Amniotic stem cell (primary cell): ENCODE results near the gene NPAS2.

ENCODE experiments used
- DNase-seq: peaks from one replicate; lab custom pipeline; 2025; lab: John Stamatoyannopoulos, UW

The NPAS2 gene

DNA sequence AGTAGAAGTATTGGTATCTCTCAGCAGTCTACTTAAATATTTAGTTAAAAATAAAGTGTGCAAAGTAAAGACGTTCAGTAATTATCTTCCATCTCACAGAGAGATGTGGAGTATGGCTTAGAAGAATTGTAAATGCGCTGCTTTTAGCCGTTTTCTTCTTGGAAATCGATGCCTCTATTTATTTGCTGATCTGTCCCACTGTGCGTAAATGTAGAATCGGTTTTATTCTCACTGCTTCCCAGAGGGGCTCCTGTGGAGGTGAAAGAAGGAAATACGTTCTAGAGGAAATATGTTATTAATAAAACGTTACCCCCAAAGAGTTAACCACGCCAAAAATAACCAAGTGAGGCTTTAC, 1.9 kb downstream of the NPAS2 start:
- no peak for DNase-seq

DNA sequence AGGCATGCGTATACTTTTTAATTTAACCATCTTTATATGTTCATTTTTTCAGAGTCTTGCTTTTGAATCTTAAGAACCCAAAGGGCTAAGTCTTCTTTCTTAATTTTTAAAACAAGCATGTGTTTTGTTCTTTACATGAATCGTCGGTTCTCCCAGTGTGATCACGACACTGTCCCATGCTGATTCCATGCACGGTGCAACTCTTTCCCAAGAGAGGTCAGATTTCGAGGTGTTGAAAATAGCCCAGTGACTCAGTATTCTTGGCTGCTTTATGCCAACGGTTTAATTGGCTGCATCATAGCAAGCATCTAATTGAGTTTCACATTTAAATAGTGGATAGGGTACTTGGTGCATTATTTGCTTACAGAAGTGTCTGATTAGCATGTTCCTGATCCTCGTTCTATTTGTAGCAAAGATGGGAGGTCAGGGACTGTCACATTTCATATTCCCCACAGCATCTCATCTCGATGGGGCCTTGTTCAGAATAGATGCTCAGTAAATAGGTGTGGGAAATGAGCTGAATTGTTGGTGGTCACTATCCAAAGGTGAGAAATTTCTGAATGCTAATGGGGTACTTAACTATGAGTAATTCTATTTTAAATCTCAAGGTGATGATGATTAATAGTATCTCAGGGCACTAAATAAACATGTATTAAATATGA, 2.8 kb downstream of the NPAS2 start:
- no peak for DNase-seq

DNA sequence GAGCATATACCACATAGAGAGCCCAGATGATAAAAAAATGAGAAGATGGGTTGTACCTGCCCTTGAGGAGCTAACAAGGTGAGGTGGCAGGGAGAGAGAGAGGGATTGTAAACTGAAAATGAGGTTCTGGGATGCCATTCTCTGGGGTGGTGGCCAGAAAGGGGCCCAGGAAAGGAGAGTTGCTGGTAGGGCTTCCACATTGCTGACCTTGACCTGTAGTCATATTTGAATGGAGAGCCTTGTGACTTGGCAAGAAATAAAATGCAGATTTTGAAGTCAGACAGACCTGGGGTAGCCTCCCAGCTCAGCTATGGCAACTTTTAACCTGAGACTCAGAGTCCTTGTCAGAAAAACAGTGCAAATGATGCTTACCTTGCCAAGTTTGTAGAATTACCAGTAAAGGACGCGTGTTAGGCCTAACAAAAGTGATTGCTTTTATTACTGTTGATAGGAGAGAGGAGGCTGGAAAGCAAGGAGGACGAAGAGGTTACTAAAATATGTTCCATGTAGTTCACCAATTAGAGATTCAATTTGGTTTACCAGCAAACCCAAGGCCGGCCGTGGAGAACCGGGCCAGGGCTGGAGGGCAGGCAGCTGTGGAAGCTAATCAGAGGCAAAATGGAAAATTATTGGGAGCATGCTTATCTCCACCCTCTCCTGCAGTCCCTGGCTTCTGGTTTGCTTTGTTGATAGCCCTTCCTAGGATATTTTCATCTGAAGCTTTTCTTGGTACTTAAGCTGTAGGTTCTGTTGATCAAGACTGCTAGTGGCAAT, 3.9 kb downstream of the NPAS2 start:
- DNase-seq: no peak

DNA sequence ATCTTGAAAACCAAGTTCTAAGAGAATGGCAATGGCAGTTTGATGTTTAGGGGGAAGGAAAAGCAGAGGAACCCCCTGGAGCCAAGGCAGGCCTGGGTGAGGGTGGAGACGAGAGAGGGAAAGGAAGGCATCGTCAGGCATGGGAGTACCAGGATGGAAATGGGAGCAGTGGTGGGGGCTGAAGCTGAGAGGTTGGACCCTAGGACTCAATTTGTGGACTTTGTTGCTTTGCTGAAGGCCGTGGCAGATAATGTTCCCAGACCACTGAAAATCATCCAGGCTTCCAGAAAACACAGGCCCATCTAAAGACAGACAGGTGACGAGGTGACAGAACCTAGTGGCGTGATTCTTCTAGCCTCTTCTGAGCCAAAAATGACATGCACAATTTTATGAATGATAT, 4.9 kb downstream of the NPAS2 start:
- no peak for DNase-seq

DNA sequence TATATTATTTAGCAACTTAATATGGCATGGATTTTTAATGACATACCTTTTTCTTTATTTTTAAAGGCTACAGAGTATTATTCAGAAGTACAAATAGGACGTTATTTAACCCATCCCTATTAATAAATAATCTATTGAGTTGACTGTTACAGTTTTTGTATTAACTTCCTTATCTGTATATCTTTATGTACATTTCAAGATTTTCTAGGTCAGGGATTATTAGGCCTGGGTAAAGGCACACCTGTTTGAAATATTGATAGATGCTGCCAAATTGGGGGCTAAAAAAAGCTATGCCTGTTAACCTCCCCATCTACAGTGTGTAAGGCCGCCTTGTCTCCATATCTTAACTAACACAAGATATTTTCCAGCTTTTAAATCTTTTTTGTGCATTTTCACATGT, 6.6 kb downstream of the NPAS2 start:
- DNase-seq: no peak

DNA sequence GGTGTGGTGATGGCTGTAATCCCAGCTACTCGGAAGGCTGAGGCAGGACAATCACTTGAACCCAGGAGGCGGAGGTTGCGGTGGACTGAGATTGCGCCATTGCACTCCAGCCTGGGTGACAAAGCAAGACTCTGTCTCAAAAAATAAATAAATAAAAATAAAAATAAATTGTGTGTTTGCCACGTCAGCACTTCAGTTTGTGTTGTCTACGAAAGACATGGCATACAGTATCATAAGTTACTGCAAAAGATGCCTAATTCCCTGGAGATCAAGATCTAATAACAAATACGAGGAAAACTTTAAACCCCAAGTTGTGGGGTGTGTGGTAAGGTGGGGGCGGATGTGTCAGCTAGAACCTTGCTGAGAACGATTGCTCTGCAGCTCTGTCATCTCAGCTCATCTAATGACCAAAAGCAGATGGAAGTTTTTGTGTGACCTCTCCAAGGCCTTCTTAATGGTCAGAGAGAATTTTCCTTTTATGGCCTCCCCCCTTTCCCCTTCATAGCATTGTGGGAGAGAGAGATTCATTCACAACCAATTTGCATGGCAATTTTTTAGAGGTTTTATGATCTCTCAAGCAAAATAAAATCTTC, 11.3 kb downstream of the NPAS2 start:
- no peak for DNase-seq

DNA sequence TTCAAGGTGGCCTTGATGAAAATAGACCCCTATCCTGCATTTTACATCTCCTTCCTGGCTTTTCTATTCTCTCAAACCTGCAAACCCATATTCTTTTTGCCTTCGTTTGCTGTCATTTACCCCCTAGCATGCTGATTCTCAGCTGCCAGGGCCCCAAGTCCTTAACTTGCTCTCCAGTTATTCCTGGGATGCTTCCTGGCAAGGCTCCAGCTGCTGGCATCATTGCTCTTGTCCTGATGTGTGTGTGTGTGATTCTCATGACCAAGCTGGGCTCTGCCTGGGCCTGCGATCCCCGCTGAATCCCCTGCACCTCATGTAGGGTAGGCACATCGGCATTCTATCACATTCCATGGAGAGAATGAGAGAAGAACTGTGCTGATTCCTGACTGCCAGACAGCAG, 11.9 kb downstream of the NPAS2 start:
- no peak for DNase-seq

DNA sequence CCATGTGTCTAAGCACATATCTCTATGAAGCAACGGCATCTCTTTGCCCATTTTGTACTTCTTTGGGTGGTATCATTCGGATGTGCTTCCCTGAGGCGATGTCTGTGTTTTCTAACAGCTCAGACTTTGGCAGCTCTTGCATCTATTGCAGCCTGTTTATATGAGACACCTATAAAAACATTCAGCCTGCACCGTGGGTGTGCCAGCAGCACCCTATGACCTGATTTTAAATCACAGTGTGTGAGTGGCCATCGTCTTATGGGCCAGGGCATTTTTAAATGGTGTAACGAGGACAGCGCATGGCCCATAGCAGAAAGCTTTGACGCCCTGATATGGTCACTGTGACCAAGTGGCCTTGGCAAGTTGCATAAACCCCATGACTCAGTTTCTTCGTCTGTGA, 12.9 kb downstream of the NPAS2 start:
- no peak for DNase-seq

DNA sequence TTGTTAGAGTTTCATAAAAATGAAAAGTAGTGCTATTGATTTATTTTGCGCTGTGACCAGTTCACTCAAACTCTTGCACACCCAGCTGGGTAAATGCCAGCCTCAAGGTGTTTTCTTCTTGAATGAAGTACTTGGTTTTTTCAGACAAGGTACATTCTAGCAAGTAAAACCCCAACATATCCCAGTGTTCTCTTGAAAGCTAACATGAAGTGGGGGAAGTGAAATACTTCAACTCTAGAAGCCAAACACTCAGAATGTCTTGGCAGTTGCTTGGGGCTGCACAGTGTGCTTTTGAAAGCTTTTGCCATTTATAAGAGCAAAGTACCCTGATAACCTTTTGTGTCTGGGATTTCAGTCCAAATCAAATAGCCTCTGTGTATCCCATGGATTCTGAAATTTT, 13.4 kb downstream of the NPAS2 start:
- no peak for DNase-seq

DNA sequence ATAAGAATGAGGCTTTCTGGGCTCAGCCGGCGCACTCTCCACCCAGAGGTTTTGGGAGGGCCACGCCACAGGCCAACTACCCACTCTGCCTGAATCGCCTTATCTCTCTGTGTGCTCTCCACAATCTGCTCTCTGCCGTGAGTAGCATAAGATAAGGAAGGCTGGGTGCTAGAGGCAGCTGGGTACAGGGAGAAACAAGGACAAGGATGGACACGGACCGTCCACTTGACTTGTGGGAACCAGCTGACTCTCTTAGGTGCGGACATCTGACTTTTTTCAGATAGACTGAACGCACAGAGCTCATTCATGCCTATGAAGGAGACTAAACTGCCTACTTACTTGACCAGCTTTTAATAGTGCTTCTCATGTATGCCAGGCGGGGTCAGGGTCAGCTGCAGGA, 14.3 kb downstream of the NPAS2 start:
- no peak for DNase-seq

DNA sequence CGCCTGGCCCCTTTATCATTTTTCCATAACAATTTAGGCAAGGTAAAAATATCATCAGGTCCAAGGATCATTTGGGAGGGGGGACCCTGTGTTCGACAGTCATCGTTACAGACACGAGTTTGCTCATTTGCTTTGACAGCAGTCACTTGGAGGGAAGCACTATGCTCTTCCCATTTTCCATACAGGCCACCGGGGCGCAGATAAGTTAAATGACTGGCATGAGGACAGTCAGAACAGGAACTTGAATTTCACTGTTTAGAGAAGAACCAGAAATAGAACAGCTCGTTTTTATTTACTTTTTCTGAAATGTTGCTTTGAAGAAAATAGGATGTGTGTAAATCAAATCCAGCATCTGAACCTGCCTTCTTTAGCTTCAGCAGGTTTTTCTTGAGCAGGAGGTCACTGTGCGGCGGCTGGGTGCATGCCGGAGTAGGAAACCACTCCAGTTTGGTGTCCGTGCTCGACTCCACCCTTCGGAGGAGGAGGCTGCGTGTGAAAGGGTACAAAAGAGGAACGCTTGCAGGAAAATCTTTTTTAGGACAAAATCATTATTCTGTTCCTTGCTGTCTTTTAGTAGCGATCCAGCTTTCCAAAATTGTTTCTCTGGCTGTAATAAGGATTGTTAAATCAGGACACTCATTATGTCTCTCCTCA, 15.2 kb downstream of the NPAS2 start:
- no peak for DNase-seq

DNA sequence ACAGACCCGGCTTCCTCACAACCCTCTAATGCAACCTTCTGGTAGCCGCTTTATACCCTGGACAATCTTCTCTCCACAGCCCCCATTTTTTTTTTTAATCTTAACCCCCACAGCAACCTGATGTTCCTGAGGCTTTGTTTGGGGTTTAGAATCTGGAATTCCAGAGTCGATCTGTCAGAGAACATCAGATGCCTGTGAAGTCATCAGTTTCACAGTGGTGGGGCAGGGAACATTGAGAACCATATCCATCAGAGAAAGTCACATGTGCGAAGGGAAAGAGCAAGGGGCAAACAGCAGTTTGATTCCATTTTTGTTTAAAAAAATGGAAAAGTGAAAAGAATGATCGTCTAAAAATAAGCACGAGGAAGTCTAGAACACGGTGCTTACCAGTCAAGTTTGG, 20.6 kb downstream of the NPAS2 start:
- DNase-seq: no peak

DNA sequence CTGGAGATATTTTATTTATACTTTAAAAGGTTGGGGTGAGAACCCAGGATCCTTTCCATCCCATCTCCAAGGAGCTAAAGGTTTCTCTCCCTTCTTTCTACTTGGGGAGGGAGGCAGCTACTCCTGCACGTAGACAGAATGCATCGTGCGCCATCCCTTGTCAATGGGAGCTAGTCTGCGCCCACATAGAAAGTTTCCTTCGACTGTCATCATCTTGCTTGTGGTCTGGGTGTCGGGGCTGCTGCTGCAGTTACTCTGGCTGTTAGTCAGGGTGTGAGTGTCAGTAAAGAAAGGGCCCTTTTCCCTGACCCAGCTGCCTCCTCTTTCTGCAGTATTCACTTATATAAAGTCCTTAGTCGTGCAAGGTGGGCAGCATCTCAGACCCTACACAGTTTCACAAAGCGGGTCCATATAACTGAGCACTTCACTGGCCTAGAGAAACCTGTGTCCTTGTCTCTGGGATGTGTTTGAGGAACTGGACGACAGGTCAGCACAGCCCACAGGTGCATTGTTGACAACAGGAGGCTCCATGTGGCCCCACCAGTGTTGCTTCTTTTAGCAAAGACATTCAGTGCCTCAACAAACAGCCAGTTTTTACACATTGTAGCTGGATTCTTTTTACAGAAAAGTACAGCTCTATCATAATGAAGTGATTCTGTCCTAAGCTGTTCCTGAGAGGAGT, 22.4 kb downstream of the NPAS2 start:
- DNase-seq: no peak

DNA sequence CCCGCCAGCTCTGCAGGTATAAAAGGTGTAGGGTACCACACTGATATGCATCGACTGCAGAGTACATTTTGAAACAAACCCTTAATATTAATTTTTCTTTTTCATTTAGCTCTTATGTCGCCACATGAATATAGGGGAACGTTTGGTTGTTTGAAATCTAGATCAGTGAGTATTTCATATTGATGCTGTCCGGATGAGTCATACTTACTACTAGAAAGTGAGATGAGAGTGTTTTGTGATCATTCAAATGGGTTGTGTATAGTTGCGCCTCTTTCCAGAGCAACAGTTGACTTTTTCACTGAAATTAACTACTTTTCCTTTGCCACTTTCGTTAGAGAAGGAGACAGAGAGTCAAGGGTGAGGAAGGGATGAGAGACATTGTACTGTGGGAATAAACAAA, 24.6 kb downstream of the NPAS2 start:
- no peak for DNase-seq

DNA sequence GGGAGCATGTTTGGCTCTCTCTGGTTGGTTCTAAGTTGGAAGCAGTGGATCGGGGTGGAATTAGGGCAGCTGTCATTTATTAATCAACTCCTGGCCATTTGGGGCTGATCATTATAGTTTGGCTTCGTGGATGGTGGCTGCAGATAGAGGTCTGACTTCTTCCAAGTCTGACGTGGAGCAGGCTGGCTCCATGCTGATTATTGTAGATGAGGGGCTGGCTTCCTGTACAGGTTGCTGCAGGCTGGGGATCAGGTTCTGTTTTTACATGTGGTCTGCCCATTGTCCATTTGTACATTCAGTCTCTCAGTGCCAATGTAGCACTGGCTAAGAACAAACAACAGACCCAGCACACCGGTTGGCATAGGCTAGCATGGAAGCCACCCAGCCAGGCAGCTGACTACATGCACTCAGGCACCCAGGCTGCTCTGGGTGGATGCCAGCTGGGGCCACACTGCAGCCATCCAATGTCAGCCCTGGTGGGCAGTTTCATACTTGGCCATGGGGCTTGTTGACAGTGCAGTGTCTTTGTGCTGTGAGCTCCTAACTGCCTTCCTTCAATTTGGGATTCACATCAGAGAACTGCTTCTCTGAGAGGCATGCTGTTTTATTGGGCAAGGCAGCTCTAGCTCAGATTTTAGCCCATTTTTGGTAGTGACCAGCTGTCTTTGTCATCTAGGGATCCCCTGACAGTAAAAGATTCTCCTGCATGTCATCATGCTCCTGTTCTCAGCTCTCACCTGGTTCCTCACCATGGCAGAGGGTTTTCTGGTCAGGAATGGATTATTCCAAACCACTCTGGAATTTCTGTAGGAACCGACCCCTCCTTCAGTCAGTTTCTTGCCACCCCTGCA, 25.4 kb downstream of the NPAS2 start:
- DNase-seq: no peak

DNA sequence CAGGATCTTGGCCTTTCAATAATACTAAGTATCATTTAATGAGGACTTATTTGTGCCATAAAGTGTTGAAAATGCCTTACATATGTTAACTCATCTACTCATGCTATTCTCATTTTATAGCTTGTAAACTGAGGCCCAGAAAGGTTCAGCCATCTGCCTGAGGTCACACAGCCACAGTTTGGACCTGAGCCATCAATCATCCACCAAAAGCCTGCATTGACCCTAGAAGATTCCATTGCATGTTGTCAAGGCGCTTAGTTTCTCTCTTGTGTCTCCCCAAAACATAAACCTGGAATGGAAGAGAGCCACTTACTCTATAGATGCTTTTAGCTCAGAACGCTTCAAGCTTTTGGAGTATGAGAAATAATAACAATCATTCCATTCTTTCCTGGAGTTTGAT, 26.8 kb downstream of the NPAS2 start:
- no peak for DNase-seq

DNA sequence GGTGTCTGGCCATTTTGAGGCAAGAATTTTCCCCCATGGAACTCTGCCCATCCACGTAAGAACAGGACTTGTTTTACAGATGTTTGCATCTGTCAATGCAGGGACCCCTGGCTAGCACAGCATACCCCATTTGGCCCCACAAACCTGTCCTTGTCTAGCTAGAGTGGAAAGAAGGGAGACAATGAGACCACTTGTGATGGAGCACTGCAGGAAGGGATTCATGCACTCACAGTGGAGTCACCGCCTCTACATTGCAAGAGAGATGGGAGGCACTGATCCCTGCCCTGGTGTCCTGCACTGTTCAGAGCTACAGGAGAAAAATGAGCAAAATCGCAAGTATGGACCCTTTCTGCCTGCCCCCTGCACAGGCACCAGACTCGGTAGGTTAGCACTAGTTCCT, 32.5 kb downstream of the NPAS2 start:
- DNase-seq: no peak

DNA sequence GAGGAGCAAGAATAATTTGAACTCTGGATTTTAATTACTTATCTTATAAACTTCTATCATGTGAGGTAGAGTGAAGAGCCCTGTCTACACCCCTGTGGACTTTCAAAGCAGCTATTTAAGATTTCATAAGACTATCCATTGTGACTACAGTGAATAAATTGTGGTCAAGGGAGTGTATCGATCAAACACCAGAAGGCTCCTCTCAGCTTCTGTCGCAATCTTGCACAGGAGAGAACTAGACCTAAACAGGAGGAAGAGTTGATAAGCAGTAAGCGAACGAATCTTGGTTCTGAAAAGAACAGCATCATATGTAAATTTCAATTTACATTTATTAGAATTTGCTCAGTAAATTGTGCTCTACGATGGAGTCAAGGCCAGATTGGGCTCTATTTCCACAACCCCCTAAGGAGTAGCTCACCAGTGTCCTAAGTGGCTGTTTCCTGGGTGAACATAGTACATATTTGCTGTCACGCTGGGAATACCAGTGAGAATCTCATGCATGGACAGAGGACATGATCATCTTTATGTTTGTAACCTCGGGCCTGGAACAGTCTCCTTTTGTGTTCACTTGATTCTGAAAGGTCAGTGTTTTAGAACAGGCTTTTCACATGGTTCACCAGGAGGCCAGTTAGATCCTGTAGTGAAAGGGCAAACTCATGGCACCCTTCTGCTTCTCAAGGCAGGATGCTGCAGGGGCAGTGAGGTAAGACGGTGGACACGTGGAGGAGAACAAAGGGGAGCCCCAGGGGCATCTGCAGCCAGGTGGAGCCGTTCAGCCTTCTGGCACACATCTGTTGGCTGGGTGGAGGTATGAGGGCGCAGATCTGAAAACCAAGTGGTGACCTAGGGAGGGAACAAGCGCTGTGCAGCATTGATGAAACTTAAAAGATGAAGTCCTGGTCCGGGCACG, 33.3 kb downstream of the NPAS2 start:
- no peak for DNase-seq

DNA sequence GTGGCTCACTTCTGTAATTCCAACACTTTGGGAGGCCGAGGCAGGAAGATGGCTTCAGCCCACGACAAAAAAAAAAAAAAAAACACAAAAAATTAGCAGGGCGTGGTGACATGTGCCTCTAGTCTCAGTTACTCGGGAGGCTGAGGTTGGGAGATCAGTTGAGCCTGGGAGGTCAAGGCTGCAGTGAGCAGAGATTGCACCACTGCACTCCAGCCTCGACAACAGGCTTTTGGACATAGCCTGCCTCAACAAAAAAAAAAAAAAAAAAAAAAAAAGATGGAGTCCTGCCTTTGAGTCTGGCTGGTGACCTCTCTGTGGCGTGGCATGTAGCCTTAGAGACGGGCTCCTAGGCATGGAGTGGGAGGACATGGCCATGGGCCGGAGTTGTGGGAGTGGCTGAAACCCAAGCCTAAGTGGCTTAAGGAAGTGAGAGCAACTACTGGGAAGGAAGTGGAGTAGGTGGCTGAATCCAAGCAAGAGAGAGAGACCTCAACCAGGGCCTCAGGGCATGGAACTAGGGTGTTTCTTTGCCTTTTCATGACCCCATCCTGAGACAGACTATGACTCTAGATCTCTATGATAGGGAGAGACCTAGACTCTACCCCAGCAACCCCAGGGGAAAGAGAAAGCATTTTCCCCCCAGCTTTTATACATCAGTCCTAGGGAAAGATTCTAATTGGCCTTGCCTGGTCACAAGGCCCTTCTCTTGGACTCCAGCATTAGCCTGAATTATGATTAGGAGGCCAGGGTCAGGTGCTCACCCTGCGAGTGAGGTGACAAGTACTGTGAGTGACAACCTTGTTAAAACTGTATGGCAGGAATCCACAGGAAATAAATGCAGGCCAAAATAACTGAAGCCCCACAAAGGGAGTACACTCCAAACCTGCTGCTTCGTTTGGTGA, 34.2 kb downstream of the NPAS2 start:
- no peak for DNase-seq
